ENCODE measurements around the gene GFRA1.

Gene GFRA1

DNA sequence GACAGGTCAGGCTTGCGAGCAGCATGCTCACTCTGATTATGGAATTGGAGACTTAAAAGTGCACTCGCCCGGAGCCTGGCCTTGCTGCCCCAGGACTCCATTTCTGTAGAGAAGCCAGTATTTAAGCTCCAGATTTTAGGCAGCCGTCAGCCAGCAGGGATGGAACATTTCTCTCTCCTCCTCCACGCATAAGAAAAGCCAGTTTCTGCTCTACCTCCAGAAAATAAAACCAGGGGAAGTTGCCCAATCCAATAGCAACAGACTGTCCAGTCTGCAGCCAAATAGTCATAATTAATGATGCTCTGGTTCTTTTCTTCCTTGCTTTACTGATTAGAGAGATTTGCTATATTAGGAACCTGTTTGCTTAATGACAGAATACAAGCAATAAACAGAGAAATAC, 203.2 kb downstream of the GFRA1 start:
- no peaks in the 10 kb centered on the region for H3K4me1 ChIP-seq (ENCODE audit: insufficient read depth, low read length)
- no peak overlapping the region for H3K9ac ChIP-seq (ENCODE audit: low read depth, low read length)
- no peak for TF ChIP-seq EZH2 (IDR thresholded peaks at IDR 0.05; ENCODE audit: borderline replicate concordance, low read depth, low read length, severe bottlenecking)
- TF ChIP-seq, protein P1, sequence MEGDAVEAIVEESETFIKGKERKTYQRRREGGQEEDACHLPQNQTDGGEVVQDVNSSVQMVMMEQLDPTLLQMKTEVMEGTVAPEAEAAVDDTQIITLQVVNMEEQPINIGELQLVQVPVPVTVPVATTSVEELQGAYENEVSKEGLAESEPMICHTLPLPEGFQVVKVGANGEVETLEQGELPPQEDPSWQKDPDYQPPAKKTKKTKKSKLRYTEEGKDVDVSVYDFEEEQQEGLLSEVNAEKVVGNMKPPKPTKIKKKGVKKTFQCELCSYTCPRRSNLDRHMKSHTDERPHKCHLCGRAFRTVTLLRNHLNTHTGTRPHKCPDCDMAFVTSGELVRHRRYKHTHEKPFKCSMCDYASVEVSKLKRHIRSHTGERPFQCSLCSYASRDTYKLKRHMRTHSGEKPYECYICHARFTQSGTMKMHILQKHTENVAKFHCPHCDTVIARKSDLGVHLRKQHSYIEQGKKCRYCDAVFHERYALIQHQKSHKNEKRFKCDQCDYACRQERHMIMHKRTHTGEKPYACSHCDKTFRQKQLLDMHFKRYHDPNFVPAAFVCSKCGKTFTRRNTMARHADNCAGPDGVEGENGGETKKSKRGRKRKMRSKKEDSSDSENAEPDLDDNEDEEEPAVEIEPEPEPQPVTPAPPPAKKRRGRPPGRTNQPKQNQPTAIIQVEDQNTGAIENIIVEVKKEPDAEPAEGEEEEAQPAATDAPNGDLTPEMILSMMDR (IDR thresholded peaks at IDR 0.05; ENCODE audit: borderline replicate concordance, extremely low read depth, low read length, poor library complexity, severe bottlenecking) = no peak
- H3K79me2 ChIP-seq (ENCODE audit: insufficient read depth, low read length) = no peaks in the 10 kb centered on the region
- no peak for ATAC-seq (ENCODE audit: insufficient read depth, low read depth)
- no peak overlapping the region for H3K4me3 ChIP-seq (ENCODE audit: low read depth in 1 of 2, low read length in 2 of 2)
- no peaks in the 10 kb centered on the region for H4K20me1 ChIP-seq (ENCODE audit: insufficient read depth, low read length)
- DNase-seq = no peak
- no peaks in the 10 kb centered on the region for H3K27me3 ChIP-seq (ENCODE audit: insufficient read depth, low read length, poor library complexity)
- no peaks in the 10 kb centered on the region for H3K9me3 ChIP-seq (ENCODE audit: insufficient read depth, low read length, severe bottlenecking)
- no peaks in the 10 kb centered on the region for H3K36me3 ChIP-seq (ENCODE audit: insufficient read depth, low read length)
- no peak overlapping the region for H2AFZ ChIP-seq (ENCODE audit: low read depth, low read length)
- no peak overlapping the region for H3K27ac ChIP-seq (ENCODE audit: low read length)
- H3K4me2 ChIP-seq (ENCODE audit: insufficient read depth, low read length) = no peak overlapping the region

DNA sequence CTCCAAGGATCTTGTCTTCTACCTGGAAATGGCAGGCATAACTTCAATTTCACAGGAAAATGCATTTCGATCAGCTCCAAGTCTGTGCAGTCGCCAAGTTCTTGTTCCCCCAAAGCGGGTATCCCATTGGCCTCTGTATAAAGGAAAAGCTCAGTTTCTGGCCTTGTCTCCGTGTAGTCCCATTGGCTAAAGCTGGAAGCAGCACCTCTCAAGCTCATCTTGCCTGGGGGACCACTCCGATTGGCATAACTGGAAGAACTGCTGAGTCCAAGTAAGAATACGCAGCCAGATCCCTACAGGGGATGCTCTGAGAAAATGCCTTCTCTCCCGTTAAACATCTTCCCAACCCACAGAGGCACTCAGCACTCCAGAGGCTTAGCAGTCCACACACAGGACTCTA, 205.2 kb downstream of the GFRA1 start:
- H4K20me1 ChIP-seq (ENCODE audit: insufficient read depth, low read length) = no peaks in the 10 kb centered on the region
- no peaks in the 10 kb centered on the region for H3K79me2 ChIP-seq (ENCODE audit: insufficient read depth, low read length)
- no peaks in the 10 kb centered on the region for H3K36me3 ChIP-seq (ENCODE audit: insufficient read depth, low read length)
- no peak overlapping the region for H2AFZ ChIP-seq (ENCODE audit: low read depth, low read length)
- no peaks in the 10 kb centered on the region for H3K27me3 ChIP-seq (ENCODE audit: insufficient read depth, low read length, poor library complexity)
- H3K9ac ChIP-seq (ENCODE audit: low read depth, low read length) = no peak overlapping the region
- H3K27ac ChIP-seq (ENCODE audit: low read length) = no peak overlapping the region
- DNase-seq = no peak
- no peak overlapping the region for H3K4me2 ChIP-seq (ENCODE audit: insufficient read depth, low read length)
- H3K4me3 ChIP-seq (ENCODE audit: low read depth in 1 of 2, low read length in 2 of 2) = no peak overlapping the region
- no peaks in the 10 kb centered on the region for H3K9me3 ChIP-seq (ENCODE audit: insufficient read depth, low read length, severe bottlenecking)
- H3K4me1 ChIP-seq (ENCODE audit: insufficient read depth, low read length) = no peaks in the 10 kb centered on the region
- no peak for TF ChIP-seq EZH2 (IDR thresholded peaks at IDR 0.05; ENCODE audit: borderline replicate concordance, low read depth, low read length, severe bottlenecking)
- TF ChIP-seq, protein P1 (IDR thresholded peaks at IDR 0.05; ENCODE audit: borderline replicate concordance, extremely low read depth, low read length, poor library complexity, severe bottlenecking) = no peak
- no peak for ATAC-seq (ENCODE audit: insufficient read depth, low read depth)

DNA sequence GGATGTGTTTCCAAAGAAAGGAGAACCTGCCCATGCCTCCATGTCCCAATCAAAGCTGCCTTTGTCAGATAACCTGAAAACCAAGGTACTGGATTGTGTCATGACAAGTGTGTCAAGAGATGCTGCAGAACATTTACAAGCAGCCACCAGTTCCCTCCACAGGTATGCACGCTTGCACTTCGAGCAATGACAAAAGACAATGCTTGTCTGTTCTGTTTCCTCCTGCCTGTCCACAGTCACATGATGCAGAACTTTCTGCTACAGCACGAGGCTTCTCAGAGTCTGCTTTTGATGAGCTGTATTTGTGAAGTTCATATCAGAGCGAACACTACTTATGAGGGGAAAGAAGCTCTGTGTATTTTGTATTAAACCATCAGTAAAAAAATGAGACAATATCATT, 209.9 kb downstream of the GFRA1 start:
- H3K9me3 ChIP-seq (ENCODE audit: insufficient read depth, low read length, severe bottlenecking) = no peaks in the 10 kb centered on the region
- TF ChIP-seq EZH2 (IDR thresholded peaks at IDR 0.05; ENCODE audit: borderline replicate concordance, low read depth, low read length, severe bottlenecking) = no peak
- TF ChIP-seq, protein P1 (IDR thresholded peaks at IDR 0.05; ENCODE audit: borderline replicate concordance, extremely low read depth, low read length, poor library complexity, severe bottlenecking) = no peak
- H3K36me3 ChIP-seq (ENCODE audit: insufficient read depth, low read length) = no peaks in the 10 kb centered on the region
- no peak for ATAC-seq (ENCODE audit: insufficient read depth, low read depth)
- no peak overlapping the region for H3K9ac ChIP-seq (ENCODE audit: low read depth, low read length)
- H4K20me1 ChIP-seq (ENCODE audit: insufficient read depth, low read length) = no peaks in the 10 kb centered on the region
- no peaks in the 10 kb centered on the region for H3K4me1 ChIP-seq (ENCODE audit: insufficient read depth, low read length)
- no peaks in the 10 kb centered on the region for H3K27me3 ChIP-seq (ENCODE audit: insufficient read depth, low read length, poor library complexity)
- no peak overlapping the region for H3K4me3 ChIP-seq (ENCODE audit: low read depth in 1 of 2, low read length in 2 of 2)
- no peak overlapping the region for H2AFZ ChIP-seq (ENCODE audit: low read depth, low read length)
- no peaks in the 10 kb centered on the region for H3K79me2 ChIP-seq (ENCODE audit: insufficient read depth, low read length)
- DNase-seq = no peak
- no peak overlapping the region for H3K4me2 ChIP-seq (ENCODE audit: insufficient read depth, low read length)
- H3K27ac ChIP-seq (ENCODE audit: low read length) = no peak overlapping the region

DNA sequence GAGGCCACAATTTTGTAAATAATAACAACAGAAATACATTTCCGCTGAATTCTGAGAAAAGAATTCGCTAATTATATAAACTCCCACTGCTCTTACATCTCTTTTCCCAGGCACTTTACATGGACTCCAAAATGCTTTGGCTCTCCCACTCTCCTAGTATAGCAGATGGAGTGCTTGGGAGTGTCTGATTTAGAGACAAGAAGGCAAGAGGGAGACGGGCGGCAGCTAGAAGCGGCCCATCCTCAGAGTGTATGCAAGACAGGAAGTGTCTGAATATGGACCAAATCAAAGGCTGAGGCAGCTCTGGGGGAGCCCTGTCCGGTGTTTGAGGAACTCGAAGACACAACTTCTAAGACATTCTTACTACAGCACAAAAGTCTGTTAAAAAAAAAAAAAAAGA, 212.1 kb downstream of the GFRA1 start:
- DNase-seq = no peak
- Histone ChIP-seq H3K27ac (ENCODE audit: low read length) (no peak overlapping the region), H3K4me1 (ENCODE audit: insufficient read depth, low read length) (no peaks in the 10 kb centered on the region), H2AFZ (ENCODE audit: low read depth, low read length) (no peak overlapping the region), H3K4me3 (ENCODE audit: low read depth in 1 of 2, low read length in 2 of 2) (no peak overlapping the region), H4K20me1 (ENCODE audit: insufficient read depth, low read length) (no peaks in the 10 kb centered on the region), H3K9me3 (ENCODE audit: insufficient read depth, low read length, severe bottlenecking) (no peaks in the 10 kb centered on the region), H3K4me2 (ENCODE audit: insufficient read depth, low read length) (no peak overlapping the region), H3K27me3 (ENCODE audit: insufficient read depth, low read length, poor library complexity) (no peaks in the 10 kb centered on the region), H3K36me3 (ENCODE audit: insufficient read depth, low read length) (no peaks in the 10 kb centered on the region), H3K9ac (ENCODE audit: low read depth, low read length) (no peak overlapping the region), H3K79me2 (ENCODE audit: insufficient read depth, low read length) (no peaks in the 10 kb centered on the region)
- TF ChIP-seq EZH2 (IDR thresholded peaks at IDR 0.05; ENCODE audit: borderline replicate concordance, low read depth, low read length, severe bottlenecking) = no peak
- TF ChIP-seq, protein P1 (IDR thresholded peaks at IDR 0.05; ENCODE audit: borderline replicate concordance, extremely low read depth, low read length, poor library complexity, severe bottlenecking) = no peak
- no peak for ATAC-seq (ENCODE audit: insufficient read depth, low read depth)
